Glutamatergic neuron (in vitro differentiated cells): Measurements from ENCODE around the gene NRAP. TPM values are rescaled to one million over a fixed set of nuclear protein-coding genes. Genes with fewer than 3 reads are reported as not detected.

Experiments used
- DNase-seq: peaks from one replicate; pipeline ENCODE4 v3.0.0; 2022
- H3K27ac Mint-ChIP-seq: one replicate; pipeline ENCODE4 v1.8.0; 2020; ENCODE audit warnings: mild to moderate bottlenecking, mixed read lengths, inconsistent platforms; ENCODE audit not compliant: unreplicated experiment
- H3K27me3 Mint-ChIP-seq: one replicate; pipeline ENCODE4 v1.8.0; 2020; ENCODE audit warnings: mild to moderate bottlenecking, moderate library complexity, mixed read lengths, inconsistent platforms; ENCODE audit not compliant: unreplicated experiment
- H3K36me3 Mint-ChIP-seq: one replicate; pipeline ENCODE4 v1.8.0; 2020; ENCODE audit warnings: mild to moderate bottlenecking, mixed read lengths, inconsistent platforms; ENCODE audit not compliant: unreplicated experiment
- H3K4me1 Mint-ChIP-seq: one replicate; pipeline ENCODE4 v1.8.0; 2020; ENCODE audit warnings: mild to moderate bottlenecking, low read depth, mixed read lengths, inconsistent platforms; ENCODE audit not compliant: unreplicated experiment
- H3K4me3 Mint-ChIP-seq: one replicate; pipeline ENCODE4 v1.8.0; 2020; ENCODE audit warnings: mild to moderate bottlenecking, mixed read lengths, inconsistent platforms; ENCODE audit not compliant: unreplicated experiment
- H3K9me3 Mint-ChIP-seq: one replicate; pipeline ENCODE4 v1.8.0; 2020; ENCODE audit warnings: mild to moderate bottlenecking, moderate library complexity, mixed read lengths, inconsistent platforms; ENCODE audit not compliant: unreplicated experiment
- CTCF ChIP-seq: fragments of 200-600 bp; sonication (generic); IDR thresholded peaks from one replicate; pipeline ENCODE4 v1.5.0; 2021; ENCODE audit not compliant: partially characterized antibody, unreplicated experiment
- total RNA-seq: library from RNA; stranded (reverse); fragmentation: NEBNext Ultra II Directional; extraction: Animal tissue kit (Norgen Biotek cat#: 25700); gene quantifications from one replicate; pipeline ENCODE4 v1.2.1, GENCODE V29; 2021; ENCODE audit not compliant: unreplicated experiment

NRAP gene
- total RNA-seq, 1 donor from 2014 or later: not detected

DNA sequence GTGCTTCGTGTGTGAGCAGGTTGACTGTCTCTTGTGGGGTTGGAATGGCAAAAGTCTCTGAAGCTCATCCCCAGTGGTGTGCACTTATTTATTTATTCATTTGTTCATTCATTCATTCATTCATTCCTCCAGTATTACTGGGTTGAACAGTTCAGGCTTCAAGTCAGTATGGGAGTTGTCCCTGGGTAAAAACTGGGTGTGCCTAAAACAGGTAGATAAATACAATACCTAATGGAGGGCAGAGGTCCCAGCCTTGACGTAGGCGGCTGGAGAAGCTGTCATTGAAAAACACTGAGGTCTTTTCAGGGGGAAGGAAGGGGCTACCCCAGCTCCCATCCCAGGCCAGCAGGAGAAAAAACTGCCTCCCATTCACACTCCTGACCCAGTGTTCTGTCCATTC, 26.9 kb upstream of the NRAP start:
- H3K9me3 Mint-ChIP-seq: peaks cover 19% of the 10 kb centered on the region
- TF ChIP-seq CTCF: no peak
- peaks cover 31% of the 10 kb centered on the region for H3K36me3 Mint-ChIP-seq
- no peak overlapping the region for H3K4me3 Mint-ChIP-seq
- no peaks in the 10 kb centered on the region for H3K27me3 Mint-ChIP-seq
- no peak for DNase-seq
- H3K4me1 Mint-ChIP-seq: no peaks in the 10 kb centered on the region
- H3K27ac Mint-ChIP-seq: no peak overlapping the region

GRCh38 chr10:113689574-113689973, 25.7 kb upstream of the NRAP start:
- Mint-ChIP-seq H3K4me1 (no peaks in the 10 kb centered on the region), H3K36me3 (peaks cover 26% of the 10 kb centered on the region), H3K27ac (no peak overlapping the region), H3K4me3 (no peak overlapping the region), H3K27me3 (no peaks in the 10 kb centered on the region), H3K9me3 (peaks cover 13% of the 10 kb centered on the region)
- DNase-seq: no peak
- no peak for TF ChIP-seq CTCF

DNA sequence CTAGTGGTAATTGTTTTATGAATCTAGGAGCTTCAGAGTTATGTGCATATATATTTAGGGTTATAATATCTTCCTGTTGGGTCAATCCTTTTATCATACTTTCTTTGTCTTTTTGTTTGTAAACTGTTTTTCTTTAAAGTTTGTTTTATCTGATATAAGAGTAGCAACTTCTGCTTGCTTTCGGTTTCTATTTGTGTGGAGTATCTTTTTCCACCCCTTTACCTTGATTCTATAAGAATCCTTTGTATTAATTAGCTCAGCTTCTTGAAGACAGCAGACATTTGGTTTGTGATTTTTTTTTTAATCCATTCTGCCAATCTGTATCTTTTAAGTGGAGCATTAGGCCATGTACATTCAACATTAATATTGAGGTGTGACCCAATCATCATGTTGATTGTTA, 25.2 kb upstream of the NRAP start:
- H3K36me3 Mint-ChIP-seq: peaks cover 25% of the 10 kb centered on the region

DNA sequence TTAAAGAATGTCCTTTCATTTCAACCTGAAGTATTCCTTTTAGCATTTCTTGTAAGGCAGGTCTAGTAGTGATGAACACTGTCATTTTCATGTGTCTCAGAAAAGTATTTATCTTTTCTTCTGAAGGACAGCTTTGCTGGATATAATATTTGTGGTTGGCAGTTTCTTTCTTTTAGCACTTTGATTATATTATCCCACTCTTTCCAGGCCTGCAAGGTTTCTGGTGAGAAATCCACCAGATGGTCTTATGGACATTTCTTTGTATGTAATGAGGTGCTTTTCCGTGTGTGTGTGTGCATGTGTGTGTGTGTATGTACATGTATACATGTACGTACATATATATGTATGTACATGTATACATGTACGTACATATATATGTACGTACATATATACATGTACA, 23.2 kb upstream of the NRAP start:
- H3K4me3 Mint-ChIP-seq: no peak overlapping the region
- no peaks in the 10 kb centered on the region for H3K4me1 Mint-ChIP-seq
- no peak for DNase-seq
- TF ChIP-seq CTCF: no peak
- H3K27me3 Mint-ChIP-seq: no peaks in the 10 kb centered on the region
- peaks cover 5% of the 10 kb centered on the region for H3K9me3 Mint-ChIP-seq
- peaks cover 16% of the 10 kb centered on the region for H3K36me3 Mint-ChIP-seq
- H3K27ac Mint-ChIP-seq: no peak overlapping the region

More for the DNA sequence above, 25.2 kb upstream of the NRAP start:
- Mint-ChIP-seq H3K9me3 (peaks cover 13% of the 10 kb centered on the region), H3K27me3 (no peaks in the 10 kb centered on the region), H3K4me1 (no peaks in the 10 kb centered on the region), H3K27ac (no peak overlapping the region), H3K4me3 (no peak overlapping the region)
- no peak for TF ChIP-seq CTCF
- DNase-seq: no peak

GRCh38 chr10:113686028-113686427, 22.2 kb upstream of the NRAP start:
- H3K27ac Mint-ChIP-seq: no peak overlapping the region
- H3K36me3 Mint-ChIP-seq: peaks cover 16% of the 10 kb centered on the region
- H3K27me3 Mint-ChIP-seq: no peaks in the 10 kb centered on the region
- H3K4me3 Mint-ChIP-seq: no peak overlapping the region
- peaks cover 5% of the 10 kb centered on the region for H3K9me3 Mint-ChIP-seq
- DNase-seq: no peak
- TF ChIP-seq CTCF: no peak
- no peaks in the 10 kb centered on the region for H3K4me1 Mint-ChIP-seq
